GM21367 (cell line): ENCODE measurements around the gene KRT73.

Experiments used
- ATAC-seq: cut with Tn5 transposase; IDR thresholded peaks from one replicate; pipeline ENCODE4 v1.9.1; 2021; ENCODE audit not compliant: unreplicated experiment

Gene KRT73

DNA sequence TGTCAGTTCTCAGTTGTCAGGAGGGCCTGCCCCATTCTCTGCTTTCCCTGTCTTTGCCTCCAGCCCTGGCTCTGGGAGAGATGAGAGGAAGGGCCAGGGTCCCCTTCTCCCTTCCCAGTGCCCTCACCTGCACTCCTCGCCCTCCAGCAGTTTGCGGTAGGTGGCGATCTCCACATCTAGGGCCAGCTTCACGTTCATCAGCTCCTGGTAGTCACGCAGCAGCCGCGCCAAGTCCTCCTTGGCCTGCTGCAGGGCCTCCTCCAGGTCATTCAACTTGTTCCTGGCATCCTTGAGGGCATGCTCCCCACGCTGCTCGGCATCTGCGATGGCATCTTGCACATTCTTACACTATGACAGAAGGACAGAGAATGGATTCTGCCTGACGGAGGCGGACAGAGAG, 28.3 kb upstream of the KRT73 start:
- ATAC-seq = no peak

DNA sequence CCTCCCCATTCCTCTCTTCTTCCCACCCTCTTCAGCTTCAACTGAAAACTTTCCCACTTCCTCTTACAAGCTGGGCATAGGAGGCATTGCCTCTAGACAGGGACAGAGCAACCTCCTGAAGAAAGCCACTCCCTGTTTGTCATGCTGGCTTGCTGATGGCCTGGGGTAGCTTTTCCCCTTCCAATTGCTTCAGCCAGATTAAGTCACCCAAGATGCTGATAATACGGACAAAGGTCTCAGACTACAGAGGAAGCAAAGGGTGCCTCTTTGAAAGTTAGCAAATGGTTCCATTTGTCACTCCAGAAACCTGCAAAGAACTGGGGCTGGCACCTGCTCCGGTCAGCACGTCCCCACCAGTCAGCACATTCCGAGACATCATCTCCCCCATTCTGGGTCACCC, 27.6 kb upstream of the KRT73 start:
- no peak for ATAC-seq

DNA sequence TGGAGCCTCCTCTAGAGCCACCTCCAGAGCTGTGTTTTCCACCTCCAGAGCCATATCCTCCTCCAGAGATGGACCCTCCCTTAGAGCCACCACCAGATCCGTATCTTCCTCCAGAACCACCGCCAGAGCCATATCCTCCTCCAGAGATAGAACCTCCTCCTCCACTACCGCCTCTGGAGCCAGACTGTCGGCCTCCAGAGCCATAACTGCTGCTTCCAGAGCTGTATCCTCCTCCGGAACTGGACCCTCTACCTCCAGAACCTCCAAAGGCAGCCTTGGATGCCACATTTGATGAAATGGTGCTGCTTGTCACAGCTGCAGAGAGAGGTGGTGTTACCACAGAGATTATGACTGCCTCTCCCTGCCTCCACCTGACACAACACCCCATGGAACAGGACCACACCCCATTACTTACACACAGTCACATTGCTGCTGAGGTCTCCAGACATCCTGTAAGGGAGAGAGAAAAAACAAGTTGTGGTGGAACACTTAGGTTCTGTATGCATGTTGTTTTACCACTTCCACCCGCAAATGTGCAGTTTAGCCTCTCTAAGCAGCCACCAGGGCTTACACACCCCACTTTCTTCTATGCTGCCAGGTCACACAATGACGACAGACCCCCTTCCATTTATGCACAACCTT, 26.9 kb upstream of the KRT73 start:
- no peak for ATAC-seq

DNA sequence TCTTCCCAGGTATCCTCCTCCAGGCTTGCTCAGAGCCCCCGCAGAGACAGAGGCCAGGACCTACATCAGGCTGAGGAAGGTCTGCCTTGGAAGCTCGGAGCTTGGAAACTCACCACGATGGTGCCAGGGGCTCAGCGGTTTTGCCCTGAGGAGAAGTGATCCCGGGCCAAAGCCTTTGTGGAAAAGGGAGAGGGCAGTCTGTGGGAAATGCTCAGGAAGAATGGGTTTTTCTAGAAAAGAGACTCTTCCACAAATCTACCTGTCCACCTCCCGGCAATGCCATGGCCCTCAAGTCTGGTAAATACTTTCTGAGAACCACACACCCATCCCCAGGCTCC, 25.7 kb upstream of the KRT73 start:
- ATAC-seq = no peak

DNA sequence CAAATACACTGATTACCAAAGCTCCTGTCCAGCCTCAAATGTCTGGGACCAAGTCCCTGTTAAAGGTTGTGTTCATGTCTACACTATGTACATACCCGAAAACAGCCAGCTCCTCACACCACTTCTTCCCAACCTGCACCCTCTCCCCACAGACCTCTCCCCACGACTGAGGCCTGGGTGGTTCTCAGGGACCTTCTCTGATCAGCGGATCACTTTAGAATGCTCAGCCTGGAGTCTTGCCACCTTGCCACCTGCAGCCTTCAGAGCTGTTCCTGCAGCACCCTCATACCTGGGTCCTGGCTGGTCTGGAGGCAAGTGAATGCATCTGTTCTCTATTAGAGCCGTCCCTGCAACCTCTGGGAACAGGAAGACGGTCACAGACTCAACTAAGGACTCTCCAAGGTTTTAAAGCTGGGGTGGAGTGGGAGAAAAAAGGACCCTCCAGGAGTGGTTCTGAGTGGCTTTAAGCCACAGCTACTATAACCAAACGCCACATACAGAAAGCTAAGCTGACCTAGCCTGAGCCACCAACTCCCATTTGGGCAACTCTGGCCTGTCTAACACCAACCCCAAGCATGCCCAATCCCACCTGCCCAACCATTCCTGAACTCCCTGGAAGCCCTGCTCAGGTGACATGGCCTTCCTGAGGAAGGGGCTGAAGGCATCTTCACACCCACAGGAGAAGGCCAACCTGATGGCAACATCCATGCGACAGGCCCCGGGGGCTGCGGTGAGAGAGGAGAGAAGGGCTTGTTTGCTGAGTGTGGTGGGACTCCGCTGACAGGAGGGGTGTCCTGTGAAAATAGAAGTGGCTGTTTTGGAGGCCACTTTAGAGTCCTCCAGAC, 25.1 kb upstream of the KRT73 start:
- no peak for ATAC-seq

DNA sequence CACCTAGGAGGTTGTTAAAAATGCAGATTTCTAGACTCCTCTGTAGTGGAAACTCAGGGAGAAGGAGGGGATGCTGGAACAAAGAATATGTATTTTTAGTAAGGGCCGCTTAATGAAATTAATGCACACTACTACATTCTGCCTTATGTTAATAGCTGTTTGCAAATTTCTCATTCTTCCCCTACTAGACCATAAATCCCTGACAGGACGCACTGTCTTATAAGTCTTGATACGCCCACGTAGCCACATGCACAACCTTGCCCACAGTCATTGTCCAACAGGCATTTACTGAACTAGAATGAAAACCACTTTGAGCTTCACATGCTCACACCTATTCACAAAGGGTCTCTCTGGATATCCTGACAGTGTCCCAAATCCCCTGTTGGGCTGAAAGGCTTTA, 23.1 kb upstream of the KRT73 start:
- ATAC-seq = no peak

DNA sequence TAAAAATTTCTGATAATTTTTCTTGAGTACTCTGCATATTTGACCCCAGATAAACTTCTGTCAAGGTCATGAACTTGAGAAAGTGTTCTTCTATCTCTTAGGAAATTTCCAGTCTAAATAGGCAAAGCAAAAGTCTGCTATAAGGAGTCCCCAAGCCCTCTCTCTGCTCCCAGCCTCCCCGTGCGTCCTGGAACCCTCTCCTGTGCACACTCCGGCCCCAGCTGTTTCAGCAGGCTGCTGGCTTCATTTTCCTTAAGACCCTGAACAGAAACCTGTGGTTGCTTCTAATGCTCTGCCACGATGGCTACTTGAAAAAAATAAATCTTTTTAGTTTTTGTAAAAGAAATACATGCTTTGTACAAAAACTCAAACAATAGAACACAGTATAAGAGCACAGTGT, 18.9 kb upstream of the KRT73 start:
- no peak for ATAC-seq

DNA sequence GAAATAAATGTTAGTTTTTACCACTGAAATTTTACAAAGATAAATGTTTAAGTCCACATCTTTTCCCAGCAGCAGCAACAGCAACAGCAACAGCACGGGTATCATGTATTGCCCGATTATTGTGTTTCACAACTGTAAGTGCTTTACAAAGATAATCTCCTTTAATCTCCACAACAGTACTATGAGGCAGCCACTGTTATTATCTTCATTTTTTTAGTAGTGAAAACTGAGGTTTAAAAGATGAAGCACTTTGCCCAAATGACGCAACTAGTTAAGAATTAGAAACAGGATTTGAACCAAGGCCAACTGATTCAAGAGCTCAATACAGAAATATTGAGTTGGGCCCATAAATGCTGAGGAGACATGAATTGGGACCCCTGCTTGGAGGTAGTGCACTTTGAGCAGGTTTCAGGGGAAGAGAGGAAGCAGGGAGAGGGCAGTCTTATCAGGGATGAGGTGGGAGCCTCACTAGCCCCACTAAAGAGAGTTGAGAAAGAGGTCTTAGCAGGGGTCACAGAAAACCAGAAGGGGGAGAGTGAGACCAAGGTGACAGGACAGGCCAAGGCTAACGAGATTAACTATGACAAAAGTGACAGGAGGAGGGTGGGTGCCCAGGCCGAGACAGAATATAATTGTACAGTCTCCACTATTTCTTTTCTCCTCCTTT, 18.4 kb upstream of the KRT73 start:
- no peak for ATAC-seq

DNA sequence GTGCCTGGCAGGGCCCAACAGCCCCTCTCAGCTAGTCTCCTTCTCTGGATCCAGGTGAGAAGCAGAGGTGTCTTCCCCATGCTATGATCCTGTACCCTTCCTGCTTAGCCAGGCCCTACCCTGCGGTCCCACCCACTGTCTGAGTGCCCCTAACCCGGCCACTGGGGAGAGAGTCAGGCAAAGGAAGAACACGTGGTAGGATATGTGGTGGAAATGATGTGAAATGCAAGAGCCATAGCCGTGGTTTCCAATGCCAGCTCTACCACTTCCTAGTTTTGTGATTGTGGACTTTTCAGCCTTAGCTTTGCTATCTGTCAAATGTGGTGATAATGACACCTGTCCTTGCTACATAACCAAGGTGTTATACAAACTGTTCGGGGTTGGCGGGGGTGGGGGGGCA, 17.8 kb upstream of the KRT73 start:
- ATAC-seq = no peak

DNA sequence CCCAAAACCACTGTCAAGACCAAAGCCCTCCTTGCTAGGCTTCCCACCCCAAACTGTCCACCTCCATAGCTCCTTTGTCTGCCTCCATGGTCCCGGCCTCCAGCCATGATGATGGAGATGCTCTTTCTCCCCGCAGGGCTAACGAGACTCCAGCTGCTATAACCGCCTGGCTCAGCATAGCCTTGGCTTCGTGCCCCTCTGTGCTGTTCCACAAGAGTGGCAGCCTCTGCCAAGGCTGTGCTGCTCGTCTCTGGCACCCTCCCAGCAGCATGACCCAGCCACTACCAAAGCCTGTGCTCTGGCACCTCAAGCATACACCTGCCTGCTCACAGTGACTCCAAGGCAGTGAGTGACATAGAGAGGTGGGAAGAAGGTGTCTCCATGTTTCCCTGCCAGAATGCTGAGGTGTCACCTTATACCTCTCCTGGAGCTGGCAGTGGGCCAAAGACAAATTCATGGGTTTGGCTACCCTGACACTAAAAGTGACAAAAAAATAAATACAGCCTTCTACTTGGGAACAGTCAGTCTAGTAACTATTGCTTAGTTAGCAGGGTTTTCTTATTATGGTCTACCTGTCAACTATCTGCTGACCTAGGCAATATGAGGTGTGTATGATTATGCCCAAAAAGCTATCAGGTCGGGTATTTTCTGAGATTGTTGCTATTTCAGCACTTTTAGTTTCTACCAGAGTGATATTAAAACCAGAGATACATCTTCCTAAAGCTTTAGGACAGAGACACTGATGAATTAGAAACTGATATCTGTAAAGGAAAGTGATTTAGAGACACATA, 16.1 kb upstream of the KRT73 start:
- ATAC-seq = no peak

DNA sequence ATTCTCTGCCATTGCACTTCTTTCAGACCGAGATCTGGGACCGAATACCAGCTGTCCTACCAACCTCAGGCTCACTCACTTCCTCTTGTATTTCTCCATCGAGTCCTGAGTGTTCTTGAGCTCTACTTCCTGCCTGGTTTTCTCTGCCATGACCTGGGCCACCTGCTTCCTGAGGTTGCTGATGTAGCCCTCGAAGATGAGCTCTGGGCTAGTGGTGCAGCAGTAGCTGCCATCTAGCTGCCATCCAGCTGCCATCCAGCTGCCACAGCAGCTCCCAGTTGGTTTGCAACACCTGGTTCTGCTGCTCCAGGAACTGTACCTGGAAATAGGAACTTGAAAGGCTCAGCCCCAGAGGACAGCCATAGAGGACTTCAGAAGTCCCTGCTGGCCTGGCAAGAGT, 15.0 kb upstream of the KRT73 start:
- no peak for ATAC-seq

DNA sequence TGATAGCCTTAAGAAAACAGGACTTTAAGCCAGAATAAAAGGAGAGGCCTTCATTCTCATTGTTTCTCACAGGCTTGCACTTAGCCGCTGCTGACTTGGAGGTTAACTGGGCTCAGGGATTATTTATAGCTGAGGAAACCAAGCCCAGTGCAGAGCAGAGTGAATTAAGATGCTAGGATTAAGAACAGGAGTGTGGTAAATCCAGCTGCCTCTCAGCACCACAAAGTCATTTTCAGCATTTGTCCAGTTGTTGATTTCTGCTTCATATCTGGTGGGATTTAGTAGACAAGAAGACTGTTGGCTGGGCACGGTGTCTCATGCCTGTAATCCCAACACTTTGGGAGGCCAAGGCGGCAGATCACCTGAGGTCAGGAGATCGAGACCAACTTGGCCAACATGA, 14.3 kb upstream of the KRT73 start:
- ATAC-seq = no peak

DNA sequence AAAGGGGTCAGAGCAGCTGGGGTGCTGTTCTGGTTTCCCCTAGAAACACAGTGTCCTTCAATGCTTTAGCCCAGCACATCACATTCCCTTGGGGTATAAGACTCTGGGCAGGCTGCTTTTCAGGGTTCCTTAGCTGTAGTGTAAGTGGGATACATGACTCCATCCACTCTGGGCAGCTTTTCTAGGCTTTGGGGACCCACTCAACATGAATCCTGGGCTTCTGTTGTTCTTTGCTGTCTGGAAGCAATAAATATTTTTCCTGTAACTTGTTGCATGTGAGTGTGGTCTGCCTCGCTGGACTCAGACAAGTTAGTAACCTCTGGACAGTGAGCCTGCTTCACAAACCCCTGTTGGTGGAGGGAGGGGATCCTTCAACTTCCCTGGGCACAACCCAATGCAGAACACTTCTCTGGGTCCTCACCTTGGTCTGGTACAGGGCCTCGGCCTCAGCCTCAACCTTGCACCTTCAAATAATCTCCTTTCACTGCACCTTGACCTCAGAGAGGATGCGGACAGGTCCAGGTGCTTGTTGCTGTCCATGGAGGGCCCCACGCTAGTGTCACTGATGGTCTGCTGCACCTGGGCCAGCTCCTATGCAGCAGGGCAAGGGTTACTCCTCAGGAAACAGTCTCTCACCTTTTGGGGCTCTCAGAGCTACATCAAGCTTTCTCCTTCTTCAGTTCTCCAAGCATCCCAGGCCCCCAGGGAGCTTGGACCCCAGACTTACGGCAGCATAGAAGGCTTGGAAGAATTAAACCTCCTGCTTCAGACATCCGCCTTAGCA, 13.5 kb upstream of the KRT73 start:
- no peak for ATAC-seq

DNA sequence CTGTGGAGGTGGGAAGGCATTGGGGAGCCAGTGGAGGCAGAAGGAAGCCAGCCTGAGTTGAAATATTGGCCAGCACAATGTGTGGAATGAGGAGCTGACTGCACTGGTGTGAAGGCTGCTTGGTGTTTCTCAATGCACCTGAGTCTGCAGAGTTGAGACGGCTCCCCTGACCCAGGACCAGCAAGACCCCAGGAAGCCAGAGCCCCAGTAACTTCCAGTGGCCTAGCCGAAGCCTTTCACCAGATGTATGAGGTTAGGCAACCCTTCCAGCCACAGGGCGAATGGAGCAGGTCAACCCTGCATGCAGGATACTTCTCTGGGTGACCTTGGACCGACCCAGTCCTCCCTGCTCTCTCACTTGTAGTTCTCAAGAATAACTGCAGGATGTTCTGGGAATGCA, 12.9 kb upstream of the KRT73 start:
- ATAC-seq = no peak

DNA sequence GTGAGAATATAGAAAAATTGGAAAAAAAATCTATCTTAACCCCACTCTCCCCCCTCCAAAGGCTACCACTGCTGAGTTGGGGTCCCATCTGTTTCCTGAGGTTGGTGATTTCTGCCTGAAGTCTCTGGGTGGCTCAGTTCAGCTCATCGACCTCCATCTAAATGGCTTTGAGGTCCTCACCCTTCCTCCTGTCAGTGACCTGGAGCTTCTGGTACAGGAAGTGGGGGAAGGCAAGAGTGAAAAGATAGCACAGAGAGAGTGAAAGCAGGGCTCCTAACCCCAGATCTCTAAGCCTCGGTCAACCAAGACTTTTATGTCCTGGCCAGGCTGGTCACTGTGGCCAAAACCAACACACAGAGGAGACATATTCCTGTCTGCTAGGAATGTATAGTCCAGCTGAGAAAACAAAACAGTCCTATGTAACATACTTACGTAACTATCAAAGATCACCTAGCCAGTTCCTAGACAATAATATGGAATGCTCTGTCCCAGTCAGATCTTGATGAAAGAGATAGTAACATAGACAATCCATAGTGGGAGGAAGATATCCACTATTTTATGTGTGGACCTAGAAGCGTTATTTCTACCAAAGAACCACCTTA, 12.3 kb upstream of the KRT73 start:
- ATAC-seq = no peak

DNA sequence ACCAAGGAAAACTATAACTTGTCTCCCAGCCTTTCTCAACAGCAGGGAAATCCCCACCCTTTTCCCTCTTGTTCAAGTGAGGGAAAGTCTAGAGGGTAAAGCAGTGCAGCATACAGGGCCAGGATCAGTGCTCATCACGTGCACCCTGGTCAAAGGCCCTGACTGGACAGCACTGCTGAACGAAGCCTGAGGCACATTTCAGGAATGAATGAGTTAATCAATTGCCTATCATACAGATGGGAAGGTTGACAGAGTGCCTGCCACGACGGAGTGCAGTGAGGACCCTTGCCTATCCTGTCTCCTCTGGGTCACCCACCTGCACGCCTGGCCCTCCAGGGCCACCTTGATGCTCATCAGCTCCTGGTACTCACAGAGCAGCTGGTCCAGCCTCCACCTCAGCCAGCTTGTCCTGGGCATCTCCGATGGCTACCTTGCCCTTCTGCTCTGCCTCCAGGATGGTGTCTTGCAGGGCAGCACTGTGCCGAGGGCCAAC, 11.7 kb upstream of the KRT73 start:
- no peak for ATAC-seq

DNA sequence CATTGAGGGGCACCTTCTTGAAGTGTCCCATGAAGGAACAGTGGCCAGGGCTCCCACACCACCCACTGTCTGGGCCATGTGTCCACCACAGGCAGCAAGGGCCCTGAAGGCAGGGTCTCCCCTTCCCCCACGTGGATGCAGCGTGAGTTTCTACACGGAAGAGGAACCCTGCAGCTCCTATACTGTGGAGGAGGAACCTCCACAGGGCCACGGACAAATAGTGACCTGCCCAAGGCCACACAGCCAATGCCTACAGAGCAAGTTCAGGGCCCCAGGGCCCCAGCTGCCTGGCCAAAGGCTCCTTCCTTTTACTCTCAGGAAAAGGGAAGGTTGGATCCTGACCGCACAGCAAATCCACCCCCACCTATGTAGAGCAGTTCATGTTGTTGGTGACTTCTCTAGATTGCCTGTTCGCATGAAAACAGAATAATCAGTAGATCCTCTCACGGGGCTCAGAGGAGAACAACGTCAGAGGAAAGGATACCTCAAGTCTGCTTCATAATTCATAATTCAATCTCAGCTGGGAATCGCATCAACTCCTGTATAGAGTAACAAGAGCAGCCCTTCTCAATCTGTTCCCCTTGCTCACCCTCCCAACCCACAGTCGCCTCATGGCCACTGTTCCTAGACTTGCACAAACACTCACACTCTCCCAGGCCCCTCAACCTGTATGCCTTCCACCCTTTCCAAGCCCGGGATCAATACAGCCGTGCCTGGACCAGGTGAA, 11.1 kb upstream of the KRT73 start:
- no peak for ATAC-seq

DNA sequence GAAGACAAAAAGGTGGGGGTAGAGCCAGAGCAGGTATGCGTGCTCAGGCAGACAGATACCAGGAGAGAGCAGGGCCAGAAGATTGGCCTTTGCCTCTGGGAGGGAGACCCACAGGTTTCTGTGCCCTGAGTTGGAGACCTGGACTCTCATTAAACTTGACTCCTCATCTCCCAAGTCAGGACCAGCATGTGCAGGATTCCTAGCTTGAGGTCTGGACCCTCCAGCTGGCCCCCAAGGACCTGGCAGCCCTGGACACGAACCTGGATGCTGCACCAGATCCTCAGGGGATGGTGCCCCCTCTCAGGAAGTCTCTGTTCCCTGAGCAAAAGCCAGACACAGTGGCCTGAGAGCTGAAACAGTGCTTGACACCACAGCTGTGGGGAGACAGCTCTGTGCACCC, 10.5 kb upstream of the KRT73 start:
- no peak for ATAC-seq

DNA sequence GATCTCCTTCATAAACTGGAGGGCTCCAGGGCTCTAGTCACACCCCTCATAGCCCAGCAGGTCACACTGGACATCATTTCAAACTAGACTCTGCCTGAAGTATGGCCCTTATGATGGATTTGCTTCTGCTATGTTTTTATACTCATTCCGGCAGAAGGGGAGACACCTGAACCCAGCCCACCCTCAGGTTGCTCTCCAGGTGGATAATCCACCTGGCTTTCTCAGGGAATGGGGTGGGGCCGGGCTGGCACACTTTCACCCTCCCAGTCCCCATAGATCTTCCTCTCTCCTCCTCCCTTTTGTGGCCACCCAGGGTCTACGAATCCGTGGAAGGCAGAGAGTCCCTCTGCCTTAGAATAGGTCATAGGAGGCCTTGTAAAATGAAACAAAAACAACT, 9.8 kb upstream of the KRT73 start:
- no peak for ATAC-seq
